ENCODE measurements around the gene CCSAP.

DNA sequence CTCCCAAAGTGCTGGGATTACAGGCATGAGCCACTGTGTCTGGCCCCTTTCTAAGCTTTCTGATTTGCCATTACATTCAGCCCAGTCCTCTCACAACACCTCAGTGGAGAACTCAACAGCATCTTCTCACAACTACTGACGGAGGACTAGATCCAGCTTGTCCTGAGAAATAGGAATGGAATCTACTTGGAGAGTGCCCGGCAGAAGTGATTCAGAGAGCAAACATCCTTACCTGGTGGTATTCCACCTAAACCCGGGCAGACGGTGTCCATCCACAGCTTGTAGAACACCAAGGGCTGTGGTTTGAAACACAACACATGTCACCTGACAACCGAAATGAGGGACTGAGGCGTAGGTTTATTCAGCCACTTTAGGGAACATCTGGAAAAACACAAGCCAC is 28.8 kb upstream of the CCSAP start:
- TF ChIP-seq, protein P1, sequence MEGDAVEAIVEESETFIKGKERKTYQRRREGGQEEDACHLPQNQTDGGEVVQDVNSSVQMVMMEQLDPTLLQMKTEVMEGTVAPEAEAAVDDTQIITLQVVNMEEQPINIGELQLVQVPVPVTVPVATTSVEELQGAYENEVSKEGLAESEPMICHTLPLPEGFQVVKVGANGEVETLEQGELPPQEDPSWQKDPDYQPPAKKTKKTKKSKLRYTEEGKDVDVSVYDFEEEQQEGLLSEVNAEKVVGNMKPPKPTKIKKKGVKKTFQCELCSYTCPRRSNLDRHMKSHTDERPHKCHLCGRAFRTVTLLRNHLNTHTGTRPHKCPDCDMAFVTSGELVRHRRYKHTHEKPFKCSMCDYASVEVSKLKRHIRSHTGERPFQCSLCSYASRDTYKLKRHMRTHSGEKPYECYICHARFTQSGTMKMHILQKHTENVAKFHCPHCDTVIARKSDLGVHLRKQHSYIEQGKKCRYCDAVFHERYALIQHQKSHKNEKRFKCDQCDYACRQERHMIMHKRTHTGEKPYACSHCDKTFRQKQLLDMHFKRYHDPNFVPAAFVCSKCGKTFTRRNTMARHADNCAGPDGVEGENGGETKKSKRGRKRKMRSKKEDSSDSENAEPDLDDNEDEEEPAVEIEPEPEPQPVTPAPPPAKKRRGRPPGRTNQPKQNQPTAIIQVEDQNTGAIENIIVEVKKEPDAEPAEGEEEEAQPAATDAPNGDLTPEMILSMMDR (IDR thresholded peaks at IDR 0.05; ENCODE audit: low read depth, low read length) = no peak
- no peak for TF ChIP-seq EZH2phosphoT487 (IDR thresholded peaks at IDR 0.05; ENCODE audit: low read depth)

All from OCI-LY3 (cell line).